Measurements from ENCODE around the gene KRT75. TPM values are rescaled to one million over a fixed set of nuclear protein-coding genes. Genes with fewer than 3 reads are reported as not detected.

The KRT75 gene
- total RNA-seq, 1 donor from 2014 or later: not detected

- H3K36me3 Mint-ChIP-seq (ENCODE audit: unreplicated experiment): no peaks in the 10 kb centered on the region
- peaks cover 4% of the 10 kb centered on the region for H3K9me3 Mint-ChIP-seq (ENCODE audit: unreplicated experiment)
- no peaks in the 10 kb centered on the region for H3K27me3 Mint-ChIP-seq (ENCODE audit: unreplicated experiment)
- no peak for TF ChIP-seq CTCF (IDR thresholded peaks at IDR 0.05; ENCODE audit: partially characterized antibody, unreplicated experiment)
- H3K4me3 Mint-ChIP-seq (ENCODE audit: unreplicated experiment): no peak overlapping the region
- no peak overlapping the region for H3K27ac Mint-ChIP-seq (ENCODE audit: unreplicated experiment)
- DNase-seq: no peak
- H3K4me1 Mint-ChIP-seq (ENCODE audit: low read depth, unreplicated experiment): peaks cover 8% of the 10 kb centered on the region
Measured at GRCh38 chr12:52441320-52441911, 7.2 kb upstream of the KRT75 start.

- H3K4me3 Mint-ChIP-seq (ENCODE audit: unreplicated experiment): no peak overlapping the region
- no peak for TF ChIP-seq CTCF (IDR thresholded peaks at IDR 0.05; ENCODE audit: partially characterized antibody, unreplicated experiment)
Measured at GRCh38 chr12:52440821-52441319, 6.7 kb upstream of the KRT75 start.

GRCh38 chr12:52439845-52440244, 5.7 kb upstream of the KRT75 start:
- TF ChIP-seq CTCF (IDR thresholded peaks at IDR 0.05; ENCODE audit: partially characterized antibody, unreplicated experiment): no peak
- Mint-ChIP-seq H3K36me3 (ENCODE audit: unreplicated experiment) (no peaks in the 10 kb centered on the region), H3K9me3 (ENCODE audit: unreplicated experiment) (peaks cover 4% of the 10 kb centered on the region), H3K27ac (ENCODE audit: unreplicated experiment) (no peak overlapping the region), H3K4me1 (ENCODE audit: low read depth, unreplicated experiment) (peaks cover 8% of the 10 kb centered on the region), H3K4me3 (ENCODE audit: unreplicated experiment) (no peak overlapping the region), H3K27me3 (ENCODE audit: unreplicated experiment) (no peaks in the 10 kb centered on the region)
- DNase-seq: no peak

More at GRCh38 chr12:52440821-52441319, 6.7 kb upstream of the KRT75 start:
- DNase-seq: no peak
- H3K27ac Mint-ChIP-seq (ENCODE audit: unreplicated experiment): no peak overlapping the region
- H3K27me3 Mint-ChIP-seq (ENCODE audit: unreplicated experiment): no peaks in the 10 kb centered on the region
- H3K4me1 Mint-ChIP-seq (ENCODE audit: low read depth, unreplicated experiment): peaks cover 8% of the 10 kb centered on the region
- H3K36me3 Mint-ChIP-seq (ENCODE audit: unreplicated experiment): no peaks in the 10 kb centered on the region
- H3K9me3 Mint-ChIP-seq (ENCODE audit: unreplicated experiment): peaks cover 4% of the 10 kb centered on the region

GRCh38 chr12:52439420-52439819, 5.2 kb upstream of the KRT75 start:
- DNase-seq: no peak
- Mint-ChIP-seq H3K4me3 (ENCODE audit: unreplicated experiment) (no peak overlapping the region), H3K27me3 (ENCODE audit: unreplicated experiment) (no peaks in the 10 kb centered on the region), H3K4me1 (ENCODE audit: low read depth, unreplicated experiment) (peaks cover 8% of the 10 kb centered on the region), H3K9me3 (ENCODE audit: unreplicated experiment) (peaks cover 4% of the 10 kb centered on the region), H3K27ac (ENCODE audit: unreplicated experiment) (no peak overlapping the region), H3K36me3 (ENCODE audit: unreplicated experiment) (no peaks in the 10 kb centered on the region)
- no peak for TF ChIP-seq CTCF (IDR thresholded peaks at IDR 0.05; ENCODE audit: partially characterized antibody, unreplicated experiment)

Data from glutamatergic neuron (in vitro differentiated cells).